ENCODE data around the gene THSD8.

DNA sequence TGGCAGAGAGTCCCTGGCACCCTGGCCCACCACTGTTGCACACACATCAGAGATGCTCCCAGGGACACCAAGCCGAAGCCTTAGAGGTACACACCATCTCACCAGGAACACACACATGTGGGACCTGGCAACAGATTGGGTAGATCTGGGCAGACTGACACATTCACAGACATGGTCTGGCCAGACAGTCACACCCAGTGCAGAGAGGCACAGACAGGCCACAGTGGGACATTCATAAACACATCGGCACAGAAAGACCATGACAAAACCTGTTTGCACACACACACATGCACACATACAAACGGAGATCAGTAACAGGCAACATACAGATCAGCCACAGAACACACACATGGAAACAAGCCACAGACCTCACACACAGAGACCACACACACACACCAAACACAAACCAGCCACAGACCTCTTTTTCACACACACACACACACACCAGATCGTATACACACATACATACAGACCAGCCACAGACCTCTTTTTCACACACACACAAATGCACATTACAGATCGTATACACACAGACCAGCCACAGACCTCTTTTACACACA is 16.9 kb upstream of the THSD8 start:
- TF ChIP-seq, protein P1, sequence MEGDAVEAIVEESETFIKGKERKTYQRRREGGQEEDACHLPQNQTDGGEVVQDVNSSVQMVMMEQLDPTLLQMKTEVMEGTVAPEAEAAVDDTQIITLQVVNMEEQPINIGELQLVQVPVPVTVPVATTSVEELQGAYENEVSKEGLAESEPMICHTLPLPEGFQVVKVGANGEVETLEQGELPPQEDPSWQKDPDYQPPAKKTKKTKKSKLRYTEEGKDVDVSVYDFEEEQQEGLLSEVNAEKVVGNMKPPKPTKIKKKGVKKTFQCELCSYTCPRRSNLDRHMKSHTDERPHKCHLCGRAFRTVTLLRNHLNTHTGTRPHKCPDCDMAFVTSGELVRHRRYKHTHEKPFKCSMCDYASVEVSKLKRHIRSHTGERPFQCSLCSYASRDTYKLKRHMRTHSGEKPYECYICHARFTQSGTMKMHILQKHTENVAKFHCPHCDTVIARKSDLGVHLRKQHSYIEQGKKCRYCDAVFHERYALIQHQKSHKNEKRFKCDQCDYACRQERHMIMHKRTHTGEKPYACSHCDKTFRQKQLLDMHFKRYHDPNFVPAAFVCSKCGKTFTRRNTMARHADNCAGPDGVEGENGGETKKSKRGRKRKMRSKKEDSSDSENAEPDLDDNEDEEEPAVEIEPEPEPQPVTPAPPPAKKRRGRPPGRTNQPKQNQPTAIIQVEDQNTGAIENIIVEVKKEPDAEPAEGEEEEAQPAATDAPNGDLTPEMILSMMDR (IDR thresholded peaks at IDR 0.05) = no peak
- TF ChIP-seq POLR2A (IDR thresholded peaks at IDR 0.05) = no peak
